ENCODE data around the gene IL23R.
"Not testable (repeated sequence)": the region's sequence is repeated elsewhere in the genome, so short reads cannot be mapped to it uniquely, and the experiment has no call there.

Gene IL23R

DNA sequence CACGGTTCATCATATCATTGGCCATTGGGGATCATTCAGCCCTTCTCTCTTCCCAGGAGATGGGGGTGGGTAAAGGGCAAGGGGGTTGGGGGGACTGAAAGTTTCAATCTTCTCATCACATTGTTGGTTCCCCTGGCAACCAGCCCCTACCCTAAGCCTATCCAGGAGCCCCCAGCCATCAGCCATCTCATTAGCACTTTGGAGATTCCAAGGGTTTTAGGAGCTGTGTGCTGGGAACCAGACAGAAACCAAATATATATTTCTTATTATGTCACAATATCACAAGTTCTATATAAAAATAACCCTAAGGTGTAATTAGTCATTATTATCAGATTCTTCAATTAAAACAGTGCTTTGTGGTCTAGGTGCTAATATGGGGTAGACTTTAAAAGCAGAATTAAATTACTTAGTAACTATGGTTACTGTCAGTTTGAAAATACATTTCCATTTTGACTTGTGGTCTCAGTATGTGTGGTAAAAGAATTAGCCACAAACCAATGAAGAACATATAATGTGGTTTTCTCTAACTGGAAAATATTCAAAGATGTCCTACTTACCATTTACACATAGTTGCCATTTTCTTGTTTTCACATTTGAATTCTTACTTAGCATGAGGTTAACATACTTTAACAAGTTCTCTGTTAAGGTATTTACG lies 28.1 kb downstream of the IL23R start:
- no peak for DNase-seq (ENCODE audit: low read depth)

DNA sequence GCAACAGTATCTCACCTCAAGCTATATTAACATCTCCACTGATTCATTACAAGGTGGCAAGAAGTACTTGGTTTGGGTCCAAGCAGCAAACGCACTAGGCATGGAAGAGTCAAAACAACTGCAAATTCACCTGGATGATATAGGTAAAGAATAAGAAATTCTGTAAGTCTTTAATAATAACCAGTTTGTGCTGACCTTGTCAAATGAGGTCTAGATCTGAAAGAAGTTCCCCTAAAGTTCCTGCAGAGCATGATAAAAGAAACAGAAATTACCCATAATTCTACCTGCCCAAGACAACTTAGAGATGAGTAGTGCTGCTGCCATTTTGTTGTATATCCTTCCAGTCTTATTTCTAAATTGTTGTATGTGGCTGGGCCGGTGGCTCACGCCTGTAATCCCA lies 34.5 kb downstream of the IL23R start:
- no peak for DNase-seq (ENCODE audit: low read depth)

DNA sequence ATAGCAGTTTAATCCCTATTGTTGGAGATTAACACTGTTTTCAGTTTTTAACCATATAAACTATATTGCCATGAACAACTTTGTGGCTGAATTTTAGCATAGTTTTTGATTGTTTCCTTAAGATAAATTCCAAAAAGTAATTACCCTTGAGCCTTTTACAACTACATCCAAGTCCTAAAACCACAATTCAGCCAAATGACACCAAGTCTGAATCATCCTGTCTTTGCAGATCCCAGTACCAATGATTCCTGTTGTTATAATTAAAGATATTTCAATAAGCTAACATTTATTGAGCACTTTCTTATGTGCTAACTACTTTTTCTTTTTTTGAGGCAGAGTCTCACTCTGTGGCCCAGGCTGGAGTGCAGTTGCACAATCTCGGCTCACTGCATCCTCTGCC lies 35.6 kb downstream of the IL23R start:
- no peak for DNase-seq (ENCODE audit: low read depth)

DNA sequence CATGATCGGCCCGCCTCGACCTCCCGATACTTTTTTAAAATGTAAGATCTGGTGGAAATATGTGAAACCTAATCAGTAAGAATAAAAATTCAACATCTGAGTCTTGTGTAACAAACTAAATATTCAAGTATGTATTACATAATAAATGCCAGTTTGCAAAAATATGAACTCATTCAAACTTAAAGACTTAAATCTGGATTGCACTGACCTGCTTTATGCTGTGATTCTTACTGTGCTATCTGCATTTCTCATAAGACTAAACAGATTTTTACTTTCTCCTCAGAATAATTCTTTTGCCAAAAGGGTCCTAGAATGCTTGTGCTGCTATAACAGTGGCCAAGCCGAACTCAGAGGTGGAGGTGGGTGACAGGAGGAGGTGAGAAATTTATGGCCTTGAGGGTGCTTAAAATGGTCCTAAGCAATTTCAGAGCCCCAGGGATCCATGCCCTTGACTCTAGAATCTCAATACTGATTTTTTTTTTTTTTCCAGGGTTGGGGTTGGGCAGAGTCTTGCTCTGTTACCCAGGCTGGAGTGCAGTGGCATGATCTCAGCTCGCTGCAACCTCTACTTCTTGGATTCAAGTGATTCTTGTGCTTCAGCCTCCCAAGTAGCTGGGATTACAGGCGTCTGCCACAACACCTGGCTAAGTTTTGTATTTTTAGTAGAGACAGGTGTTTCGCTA lies 38.2 kb downstream of the IL23R start:
- no peak for DNase-seq (ENCODE audit: low read depth)

DNA sequence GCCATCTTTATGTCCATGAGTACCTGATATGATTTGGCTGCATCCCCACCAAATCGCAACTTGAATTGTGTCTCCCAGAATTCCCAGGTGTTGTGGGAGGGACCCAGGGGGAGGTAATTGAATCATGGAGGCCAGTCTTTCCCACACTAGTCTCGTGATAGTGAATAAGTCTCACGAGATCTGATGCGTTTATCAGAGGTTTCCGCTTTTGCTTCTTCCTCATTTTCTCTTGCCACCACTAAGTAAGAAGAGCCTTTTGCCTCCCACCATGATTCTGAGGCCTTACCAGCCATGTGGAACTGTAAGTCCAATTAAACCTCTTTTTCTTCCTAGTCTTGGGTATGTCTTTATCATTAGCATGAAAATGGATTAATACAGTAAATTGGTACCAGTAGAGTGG lies 41.1 kb downstream of the IL23R start:
- not testable (repeated sequence) for DNase-seq (ENCODE audit: low read depth)

DNA sequence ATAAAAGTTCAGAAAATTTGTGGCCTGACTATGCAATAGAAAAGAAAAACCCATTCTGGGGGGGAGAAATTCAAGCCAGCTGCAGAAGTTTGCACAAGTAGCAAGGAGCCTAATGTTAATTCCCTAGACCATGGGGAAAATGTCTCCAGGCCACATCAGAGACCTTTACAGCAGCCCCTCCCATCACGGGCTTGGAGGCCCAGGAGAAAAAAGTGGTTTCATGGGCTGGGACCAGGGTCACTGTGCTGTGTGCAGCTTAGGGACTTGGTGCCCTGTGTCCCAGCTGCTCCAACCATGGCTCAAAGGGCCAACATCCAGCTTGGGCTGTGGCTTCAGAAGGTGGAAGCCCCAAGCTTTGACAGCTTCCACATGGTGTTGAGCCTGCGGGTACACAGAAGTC lies 42.0 kb downstream of the IL23R start:
- no peak for DNase-seq (ENCODE audit: low read depth)

DNA sequence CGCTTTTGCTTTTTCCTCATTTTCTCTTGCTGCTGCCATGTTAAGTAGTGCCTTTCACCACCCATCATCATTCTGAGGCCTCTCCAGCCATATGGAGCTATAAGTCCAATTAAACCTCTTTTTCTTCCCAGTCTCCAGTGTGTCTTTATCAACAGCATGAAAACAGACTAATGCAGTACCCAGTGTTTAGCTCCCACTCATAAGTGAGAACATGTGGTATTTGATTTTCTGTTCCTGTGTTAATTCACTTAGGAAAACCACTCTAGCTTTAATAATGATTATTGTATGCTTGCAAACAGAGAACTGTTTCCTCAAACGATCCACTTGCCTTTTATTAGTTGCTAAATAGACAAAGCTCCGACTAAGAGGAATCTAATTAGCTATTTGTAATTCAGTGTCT lies 43.3 kb downstream of the IL23R start:
- no peak for DNase-seq (ENCODE audit: low read depth)

DNA sequence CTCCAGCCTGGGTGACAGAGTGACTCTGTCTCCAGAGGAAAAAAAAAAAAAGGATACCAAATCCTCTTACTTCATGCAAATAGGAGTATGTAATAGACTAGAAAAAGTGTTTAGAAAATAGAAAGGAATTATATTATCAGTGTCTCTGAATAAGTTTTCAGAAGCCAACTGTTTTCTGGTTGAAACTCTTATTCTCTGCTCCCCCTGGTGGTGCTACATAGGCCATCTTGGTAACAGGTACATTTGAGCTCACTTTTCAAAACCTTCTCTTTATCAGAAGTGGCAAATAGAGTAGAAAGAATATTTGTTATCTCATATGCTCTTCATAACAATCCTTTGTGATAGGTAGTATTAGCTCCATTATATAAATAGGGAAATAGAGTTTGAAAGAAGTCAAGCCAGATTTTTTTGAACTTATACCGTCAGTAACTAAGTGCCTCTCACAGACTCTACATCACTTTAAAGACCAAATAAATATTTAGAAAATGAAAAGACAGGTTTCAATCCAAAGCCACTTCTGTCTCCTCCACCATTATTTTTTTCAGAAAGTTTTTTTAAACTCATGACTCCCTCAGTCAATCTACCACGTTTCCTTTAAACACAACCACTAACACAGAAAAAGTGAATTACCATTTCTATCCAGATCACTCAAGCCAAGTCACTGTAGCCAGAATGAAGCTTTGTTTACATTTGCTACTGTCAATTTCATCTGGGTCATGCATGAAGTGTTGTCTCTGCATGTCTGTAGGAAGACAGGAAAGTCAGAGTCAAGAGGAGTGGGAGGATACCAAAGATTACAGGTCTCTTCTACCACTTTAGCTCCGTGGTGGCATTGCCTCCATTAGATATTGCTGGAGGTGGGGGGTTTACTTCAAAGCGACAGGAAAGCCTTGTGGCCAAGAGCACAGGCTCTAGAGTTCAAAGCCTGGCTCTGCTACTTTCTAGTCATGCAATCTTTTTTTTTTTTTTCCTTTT lies 45.6 kb downstream of the IL23R start:
- DNase-seq (ENCODE audit: low read depth), result no peak

DNA sequence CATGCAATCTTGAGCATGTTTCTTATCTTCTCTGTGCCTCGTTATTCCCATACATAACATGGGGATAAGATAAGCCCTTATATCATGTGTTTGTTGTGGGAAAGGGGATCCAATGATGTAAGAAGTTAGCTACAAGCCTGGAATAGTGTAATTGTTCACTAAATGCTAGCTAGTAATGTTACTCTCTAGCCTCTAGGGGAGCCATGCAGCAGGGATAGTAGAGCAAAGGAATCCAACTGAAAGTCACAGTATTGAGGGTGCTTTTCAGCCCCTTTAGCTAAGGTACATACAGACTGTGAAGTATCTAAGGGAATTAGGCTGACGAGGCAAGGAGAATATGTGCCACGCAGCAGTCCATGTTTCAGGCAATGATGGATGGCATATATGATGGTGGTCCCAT lies 46.9 kb downstream of the IL23R start:
- no peak for DNase-seq (ENCODE audit: low read depth)

DNA sequence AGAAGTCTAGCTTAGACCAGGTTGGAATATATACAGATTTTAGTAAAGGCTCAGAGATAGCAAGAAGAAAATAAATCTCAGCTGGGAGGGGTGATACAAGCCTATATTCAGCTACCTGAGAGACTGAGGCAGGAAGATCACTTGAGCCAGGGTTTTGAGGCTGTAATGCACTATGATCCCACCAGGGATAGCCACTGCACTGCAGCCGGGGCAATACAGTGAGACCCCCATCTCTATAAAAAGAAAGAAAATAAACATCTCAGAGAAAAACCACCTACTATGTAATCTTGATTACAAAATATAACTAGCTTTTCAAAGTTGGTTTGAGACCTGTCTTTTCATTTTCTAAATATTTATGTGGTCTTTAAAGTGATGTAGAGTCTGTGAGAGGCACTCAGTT lies 47.7 kb downstream of the IL23R start:
- no peak for DNase-seq (ENCODE audit: low read depth)

DNA sequence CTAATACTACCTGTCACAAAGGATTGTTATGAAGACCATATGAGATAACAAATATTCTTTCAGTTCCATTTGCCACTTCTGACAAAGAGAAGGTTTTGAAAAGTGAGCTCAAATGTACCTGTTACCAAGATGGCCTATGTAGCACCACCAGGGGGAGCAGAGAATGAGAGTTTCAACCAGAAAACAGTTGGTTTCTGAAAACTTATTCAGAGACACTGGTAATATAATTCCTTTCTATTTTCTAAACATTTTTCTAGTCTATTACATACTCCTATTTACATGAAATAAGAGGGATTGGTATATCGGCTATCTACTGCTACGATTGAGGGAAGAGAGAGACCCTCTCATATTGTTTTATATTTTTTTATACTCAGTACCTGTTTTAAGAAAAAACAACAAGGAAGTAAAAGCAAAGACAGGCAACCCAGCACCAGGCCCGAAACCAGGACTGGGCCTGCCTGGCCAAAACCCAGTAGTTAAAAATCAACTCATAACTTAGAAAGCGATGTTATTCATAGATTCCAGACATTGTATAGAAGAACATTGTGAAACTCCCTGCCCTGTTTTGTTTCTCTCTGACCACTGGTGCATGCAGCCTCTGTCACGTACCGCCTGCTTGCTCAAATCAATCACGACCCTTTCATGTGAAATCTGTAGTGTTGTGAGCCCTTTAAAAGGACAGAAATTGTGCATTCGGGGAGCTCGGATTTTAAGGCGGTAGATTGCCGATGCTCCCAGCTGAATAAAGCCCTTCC lies 48.3 kb downstream of the IL23R start:
- DNase-seq (ENCODE audit: low read depth), result no peak

DNA sequence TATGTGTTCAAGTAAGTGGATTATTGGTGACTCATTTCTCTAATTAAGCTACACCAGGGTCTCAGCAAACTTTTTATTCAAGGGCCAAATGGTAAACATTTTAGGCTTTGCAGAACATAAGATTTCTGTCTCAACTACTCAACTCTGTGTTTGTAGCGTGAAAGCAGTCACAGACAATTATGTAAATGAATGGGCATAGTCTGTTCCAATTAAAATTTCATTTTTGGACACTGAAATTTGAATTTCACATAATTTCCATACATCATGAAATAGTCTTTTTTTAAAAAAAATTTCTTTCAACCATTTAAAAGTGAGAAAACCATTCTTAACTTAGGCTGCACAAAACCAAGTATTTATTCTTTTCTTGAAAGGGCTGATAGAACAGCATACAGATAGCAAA lies 50.1 kb downstream of the IL23R start:
- no peak for DNase-seq (ENCODE audit: low read depth)

DNA sequence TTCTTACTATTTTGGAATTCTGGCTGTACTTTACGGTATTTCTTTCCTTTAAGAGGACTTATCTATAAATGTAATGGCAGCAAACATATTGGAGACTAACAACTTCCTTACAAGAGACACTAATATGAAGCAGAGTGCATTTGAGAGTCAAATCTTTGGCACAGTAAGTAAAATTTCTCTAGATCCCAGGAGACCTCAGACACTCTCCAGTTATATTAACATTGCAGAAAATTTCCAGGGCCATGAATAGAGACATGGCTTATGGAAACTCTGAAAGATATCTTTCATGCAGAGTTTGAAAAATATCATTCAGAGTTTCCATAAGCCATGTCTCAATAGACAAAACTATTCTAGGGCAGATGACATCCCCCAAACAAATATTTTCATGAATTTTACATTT lies 51.2 kb downstream of the IL23R start:
- DNase-seq (ENCODE audit: low read depth), result no peak

DNA sequence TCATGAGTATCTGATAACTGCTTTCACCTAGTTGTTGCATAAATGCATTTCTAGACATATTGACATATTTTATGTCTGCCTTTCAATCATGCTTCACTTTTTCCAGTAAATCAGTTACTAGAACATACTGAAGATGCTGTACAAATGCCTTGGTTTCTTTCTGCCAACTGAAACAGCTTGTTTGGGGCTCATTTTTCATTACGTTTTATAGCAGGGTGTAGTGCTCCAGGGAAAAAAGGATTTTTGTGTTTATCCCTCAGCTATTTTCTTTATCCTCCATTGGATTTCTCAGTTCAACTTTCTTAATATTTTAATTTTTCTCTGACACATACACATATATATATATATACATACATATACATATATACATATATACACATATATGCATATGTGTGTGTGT lies 51.7 kb downstream of the IL23R start:
- DNase-seq (ENCODE audit: low read depth), result no peak

DNA sequence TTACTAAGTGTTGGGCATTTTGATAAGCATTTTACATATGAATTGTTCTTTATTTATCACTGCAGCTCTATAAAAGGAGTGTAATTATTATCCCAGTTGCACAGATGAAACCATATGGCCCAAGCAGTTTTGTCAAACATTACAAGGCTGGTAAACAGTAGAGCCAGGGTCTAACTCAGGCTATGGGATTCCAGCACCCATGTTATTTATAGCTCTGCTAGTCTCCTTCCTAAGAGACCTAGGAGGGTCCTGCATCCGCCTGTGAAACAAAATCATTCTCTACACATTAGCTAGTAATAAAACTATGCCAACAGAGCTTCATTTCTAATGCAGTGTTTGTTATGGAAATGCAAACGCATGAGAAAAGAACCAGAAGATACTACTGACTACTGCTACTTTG lies 58.6 kb downstream of the IL23R start:
- no peak for DNase-seq (ENCODE audit: low read depth)

DNA sequence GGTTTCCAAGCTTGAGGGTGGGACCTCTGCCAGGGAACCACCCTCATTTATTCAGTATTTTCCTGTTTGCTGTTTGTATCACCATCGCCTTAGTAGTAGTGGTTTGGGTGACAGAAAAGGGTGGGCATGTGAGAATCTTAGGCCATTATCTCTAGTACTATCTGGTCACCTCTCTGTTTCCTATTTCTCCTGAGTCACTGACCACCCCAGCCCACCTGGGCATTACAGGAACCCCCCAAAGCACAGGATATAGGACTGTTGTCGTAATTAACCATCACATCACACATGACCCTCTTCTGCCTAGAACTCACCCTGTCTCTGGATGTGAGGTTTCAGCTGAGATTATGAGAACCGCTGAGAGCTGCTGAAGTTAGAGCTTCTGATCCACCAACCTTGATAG lies 60.4 kb downstream of the IL23R start:
- no peak for DNase-seq (ENCODE audit: low read depth)

DNA sequence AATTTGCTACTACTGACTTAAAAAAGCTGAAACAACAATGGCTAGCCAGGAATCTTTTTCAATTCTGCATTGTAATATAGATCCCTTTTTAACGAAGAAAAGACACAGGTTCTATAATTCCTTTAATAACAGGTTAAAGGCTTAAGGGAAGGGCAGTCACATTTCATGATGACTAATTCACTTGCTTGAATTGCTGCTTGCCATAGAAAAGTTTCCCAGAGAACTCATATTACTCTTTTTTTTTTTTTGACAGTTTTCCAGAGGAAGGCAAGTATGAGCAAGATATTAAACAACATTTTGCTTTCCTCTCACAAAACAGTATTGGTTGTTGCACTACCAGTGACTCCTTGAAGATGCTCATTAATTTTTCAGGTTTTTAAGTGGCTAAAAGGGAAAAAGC lies 60.9 kb downstream of the IL23R start:
- no peak for DNase-seq (ENCODE audit: low read depth)

DNA sequence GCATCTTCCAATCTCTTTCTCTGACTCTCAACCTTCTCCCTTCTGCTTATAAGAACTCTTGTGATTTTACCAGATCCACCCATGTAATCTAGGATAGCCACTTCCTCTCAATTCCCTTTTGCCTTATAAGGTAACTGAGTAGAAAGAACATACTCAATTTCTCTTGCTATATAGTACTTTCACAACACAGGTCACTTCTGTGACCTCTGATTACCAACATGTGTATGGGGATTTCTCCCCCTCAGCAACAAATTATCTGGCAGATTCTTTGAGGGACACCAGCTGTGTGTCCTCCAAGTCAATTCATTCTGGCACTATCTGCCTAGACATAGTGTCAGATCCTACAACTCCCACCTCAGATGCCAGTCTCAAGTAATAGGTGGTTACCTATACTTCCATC lies 62.5 kb downstream of the IL23R start:
- no peak for DNase-seq (ENCODE audit: low read depth)

DNA sequence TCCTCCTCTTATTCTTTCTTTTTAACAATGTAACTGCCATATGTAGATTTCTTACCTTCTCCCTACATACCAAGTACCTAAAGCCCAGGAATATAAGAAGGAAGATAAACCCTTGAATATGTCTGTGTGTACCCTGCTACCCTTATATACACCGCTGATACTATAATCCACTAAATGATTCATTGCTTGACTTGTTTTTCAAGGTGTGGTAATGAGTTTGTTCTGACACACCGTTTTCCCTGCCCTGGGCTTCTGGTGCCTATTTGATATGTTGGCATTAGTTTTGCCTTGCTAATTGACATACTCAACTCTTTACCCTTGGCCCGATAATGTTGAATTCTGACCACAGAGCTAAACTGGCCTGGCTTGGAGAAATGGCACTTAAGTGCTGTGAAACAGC lies 64.3 kb downstream of the IL23R start:
- no peak for DNase-seq (ENCODE audit: low read depth)

DNA sequence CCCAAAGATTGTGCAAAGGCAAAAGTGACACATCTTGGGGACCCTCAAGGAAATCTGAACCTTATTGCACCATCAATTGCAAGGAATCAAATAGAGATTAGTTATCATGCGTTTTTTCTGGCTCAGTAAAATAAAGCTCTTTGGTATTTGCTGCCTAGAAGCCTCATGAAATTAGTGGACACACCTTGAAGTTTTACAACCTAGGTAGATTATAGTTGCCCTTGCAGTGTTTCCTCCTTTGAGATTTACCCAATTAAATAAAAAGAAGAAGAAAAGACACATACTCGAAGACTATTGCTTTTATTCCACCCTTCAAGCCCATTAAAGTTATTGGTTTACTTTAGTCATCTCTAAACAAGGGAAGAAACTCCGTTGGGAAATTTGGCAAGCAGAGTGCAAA lies 70.0 kb downstream of the IL23R start:
- DNase-seq (ENCODE audit: low read depth), result no peak

DNA sequence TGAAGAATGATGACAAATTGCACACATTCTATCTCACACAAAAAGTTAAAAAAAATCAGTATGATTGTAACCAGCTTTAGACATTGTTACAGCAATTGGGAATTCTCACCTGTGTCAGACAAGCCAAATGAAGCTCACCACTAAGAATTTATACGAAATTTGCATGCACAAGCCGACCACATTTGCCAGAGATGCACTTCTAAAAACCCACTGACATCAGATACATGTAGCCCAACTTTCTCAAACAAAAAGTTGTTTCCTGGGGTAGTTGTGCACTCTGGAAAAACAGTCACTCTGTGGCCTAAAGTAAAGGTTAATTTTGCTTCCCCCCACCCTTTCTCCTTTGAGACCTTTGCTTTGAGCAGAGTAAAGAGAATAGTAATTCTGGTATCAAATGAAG lies 73.5 kb downstream of the IL23R start:
- no peak for DNase-seq (ENCODE audit: low read depth)

DNA sequence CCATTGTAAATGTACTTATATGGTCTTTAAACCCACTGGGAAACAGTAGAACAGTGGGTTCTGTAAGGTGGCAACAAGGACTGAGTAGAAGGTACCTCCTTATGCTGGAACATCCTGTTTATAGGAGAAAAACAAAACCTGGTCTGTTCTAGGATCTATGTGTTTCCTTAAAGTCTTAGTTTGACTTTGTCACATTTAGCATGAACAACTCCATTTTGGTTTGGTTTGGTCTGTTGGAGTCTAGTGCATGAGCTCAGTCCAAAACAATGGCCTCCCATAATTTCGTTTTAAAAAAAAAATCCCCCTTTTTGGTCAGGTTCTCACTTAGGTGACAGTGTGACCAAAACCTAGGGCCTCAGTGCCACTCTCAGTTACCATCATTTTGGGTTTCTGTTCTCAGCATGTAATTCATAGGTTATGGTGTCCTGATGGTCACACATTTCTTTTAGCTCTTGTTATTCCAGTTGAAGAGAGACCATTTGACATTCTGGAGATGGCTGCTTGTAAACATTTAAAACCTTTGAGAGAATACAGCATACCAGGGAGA lies 75.0 kb downstream of the IL23R start:
- DNase-seq (ENCODE audit: low read depth), result no peak

All from stimulated activated CD8-positive, alpha-beta memory T cell treated with anti-CD3 and anti-CD28 coated beads, Interleukin-12 subunit alpha, Interleukin-12 subunit beta, amount 100 ng/mL, for 4 hours (primary cell).